GM20000 (cell line): ENCODE data around the gene C9orf72.

Source experiments
- DNase-seq: peaks from one replicate; pipeline ENCODE4 v3.0.0; 2012; ENCODE audit warnings: low spot score
- TF ChIP-seq, protein P1 (sequence below): IDR thresholded peaks from 2 replicates; pipeline ENCODE4 v1.5.1; 2012; ENCODE audit warnings: mild to moderate bottlenecking, control low read depth; ENCODE audit errors: extremely low read depth, missing control alignments

C9orf72 gene

DNA sequence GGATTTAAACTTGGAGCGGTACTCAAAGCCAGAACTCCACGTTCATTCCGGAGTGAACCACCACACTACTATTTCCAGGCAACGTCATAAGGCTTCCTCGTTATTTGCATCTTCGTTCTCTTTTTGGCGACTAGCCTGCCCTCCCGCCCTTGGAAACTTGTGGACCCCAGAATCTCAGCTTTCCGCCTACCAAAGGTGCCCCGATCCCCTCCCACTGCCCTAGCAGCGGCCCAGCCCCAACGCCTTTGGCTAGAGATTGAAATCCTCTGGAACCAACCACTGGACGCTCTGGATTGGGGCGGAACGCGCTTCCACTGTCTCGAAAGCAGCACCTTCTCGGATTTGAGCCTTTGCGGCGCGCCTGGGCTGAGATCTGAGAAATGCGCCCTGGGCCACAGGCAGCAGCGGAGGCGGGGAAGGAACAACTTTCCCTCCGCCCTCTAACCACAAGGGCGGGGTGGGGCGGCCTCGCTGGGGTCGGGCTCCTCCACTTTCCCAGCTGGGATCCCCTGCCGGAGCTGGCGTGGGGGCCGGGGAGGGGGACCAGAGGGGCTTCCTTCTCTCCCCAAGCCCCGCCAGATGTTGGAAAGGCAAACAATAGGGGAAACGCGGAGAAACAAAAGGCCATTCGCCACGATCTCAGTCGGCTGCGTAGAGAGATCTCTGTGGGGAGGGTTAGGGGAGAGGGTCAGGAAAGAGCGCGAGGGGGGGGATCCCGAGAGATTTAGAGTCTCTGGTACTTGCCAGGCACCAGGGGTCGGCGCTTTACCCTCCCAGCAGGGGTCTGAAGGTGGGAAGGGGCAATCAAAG, 45.0 kb downstream of the C9orf72 start:
- DNase-seq, result peak; percentile 67
- TF ChIP-seq, protein P1, sequence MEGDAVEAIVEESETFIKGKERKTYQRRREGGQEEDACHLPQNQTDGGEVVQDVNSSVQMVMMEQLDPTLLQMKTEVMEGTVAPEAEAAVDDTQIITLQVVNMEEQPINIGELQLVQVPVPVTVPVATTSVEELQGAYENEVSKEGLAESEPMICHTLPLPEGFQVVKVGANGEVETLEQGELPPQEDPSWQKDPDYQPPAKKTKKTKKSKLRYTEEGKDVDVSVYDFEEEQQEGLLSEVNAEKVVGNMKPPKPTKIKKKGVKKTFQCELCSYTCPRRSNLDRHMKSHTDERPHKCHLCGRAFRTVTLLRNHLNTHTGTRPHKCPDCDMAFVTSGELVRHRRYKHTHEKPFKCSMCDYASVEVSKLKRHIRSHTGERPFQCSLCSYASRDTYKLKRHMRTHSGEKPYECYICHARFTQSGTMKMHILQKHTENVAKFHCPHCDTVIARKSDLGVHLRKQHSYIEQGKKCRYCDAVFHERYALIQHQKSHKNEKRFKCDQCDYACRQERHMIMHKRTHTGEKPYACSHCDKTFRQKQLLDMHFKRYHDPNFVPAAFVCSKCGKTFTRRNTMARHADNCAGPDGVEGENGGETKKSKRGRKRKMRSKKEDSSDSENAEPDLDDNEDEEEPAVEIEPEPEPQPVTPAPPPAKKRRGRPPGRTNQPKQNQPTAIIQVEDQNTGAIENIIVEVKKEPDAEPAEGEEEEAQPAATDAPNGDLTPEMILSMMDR, result no peak

GRCh38 chr9:27527702-27528075, 45.6 kb downstream of the C9orf72 start:
- no peak for DNase-seq
- TF ChIP-seq, protein P1, result no peak

DNA sequence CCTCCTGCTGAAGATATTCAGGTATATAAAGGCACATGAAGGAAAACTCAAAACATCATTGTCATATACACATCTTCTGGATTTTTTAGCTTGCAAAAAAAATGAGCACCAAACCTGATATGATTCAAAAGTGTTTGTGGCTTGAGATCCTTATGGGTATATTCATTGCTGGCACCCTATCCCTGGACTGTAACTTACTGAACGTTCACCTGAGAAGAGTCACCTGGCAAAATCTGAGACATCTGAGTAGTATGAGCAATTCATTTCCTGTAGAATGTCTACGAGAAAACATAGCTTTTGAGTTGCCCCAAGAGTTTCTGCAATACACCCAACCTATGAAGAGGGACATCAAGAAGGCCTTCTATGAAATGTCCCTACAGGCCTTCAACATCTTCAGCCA, 49.0 kb downstream of the C9orf72 start, which contains the start of gene IFNK:
Gene IFNK (plus strand): TSS at position 55 of the 400 bp plus-strand sequence. CDS start 47 bp downstream, at position 102.
- no peak for DNase-seq
- TF ChIP-seq, protein P1, result no peak

GRCh38 chr9:27523141-27523540, 50.1 kb downstream of the C9orf72 start:
- no peak for DNase-seq
- TF ChIP-seq, protein P1, result no peak

GRCh38 chr9:27520986-27521385, 52.3 kb downstream of the C9orf72 start:
- TF ChIP-seq, protein P1, result no peak

DNA sequence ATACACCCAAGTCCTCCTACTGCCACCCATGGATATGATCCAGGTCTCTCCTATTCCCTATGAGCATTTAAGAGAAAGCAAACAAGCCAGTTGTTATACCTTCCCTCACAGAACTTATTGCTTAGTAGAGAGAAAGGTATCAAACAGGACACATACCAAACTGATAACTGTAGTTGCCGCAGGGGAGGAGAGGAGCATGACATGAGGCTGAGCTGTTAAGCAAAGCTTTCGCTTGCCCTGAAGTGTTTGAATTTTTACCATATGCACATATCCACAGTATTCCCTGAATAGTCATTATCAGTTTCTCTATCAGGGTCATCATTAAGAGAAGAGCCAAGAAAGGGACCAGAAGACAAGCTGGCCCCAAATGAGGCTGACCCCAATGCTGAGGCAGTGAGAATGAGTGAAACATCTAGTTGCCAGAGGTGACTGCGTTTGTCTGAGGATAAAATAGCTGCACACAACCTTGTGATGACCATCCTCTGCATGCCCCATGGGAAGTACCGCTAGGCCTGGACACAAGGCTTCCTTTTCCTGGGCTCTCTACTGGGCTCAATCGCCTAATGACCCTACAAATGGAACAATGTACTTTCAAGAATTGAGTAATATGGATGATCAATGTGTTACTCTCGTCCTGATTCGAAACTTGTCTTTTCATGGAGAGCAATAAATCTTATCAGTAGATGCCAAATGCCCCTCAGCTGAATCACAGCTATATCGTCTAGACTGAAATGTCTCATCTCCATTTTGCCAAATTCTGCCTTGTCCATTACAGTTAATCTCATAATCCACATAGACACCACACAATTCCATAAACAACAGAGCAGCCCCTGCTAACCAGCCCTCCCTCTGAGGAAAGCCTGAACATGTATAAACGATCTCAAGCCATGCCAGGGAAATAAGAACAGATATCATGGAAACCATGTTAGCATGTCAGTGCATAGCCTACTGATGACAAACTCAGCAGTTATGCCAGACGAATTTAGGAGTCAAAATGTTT, 53.5 kb downstream of the C9orf72 start:
- TF ChIP-seq, protein P1, result no peak

More at GRCh38 chr9:27520986-27521385, 52.3 kb downstream of the C9orf72 start:
- no peak for DNase-seq

More for the DNA sequence above, 53.5 kb downstream of the C9orf72 start:
- no peak for DNase-seq
